ENCODE results near the gene PLEK.

DNA sequence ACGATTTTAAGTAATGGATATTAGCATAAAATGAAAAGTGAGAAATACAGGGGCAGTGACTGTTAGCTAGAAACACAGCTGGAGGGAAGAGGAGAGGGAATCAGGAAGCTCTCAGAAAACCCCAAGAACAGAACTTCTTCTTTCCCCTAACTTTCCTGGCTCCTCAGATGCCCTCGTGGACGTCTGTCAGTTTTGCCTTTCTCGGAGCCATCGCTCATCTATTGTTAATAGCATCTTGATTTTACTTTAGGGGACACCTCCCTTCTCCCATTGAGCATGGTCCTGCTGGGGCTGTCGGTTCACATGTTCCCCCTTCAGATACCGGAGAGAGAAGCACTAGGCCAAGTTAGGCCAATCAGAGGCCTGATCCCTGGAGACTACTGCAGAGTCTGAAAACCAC is 2.3 kb upstream of the PLEK start:
- TF ChIP-seq, protein P1, sequence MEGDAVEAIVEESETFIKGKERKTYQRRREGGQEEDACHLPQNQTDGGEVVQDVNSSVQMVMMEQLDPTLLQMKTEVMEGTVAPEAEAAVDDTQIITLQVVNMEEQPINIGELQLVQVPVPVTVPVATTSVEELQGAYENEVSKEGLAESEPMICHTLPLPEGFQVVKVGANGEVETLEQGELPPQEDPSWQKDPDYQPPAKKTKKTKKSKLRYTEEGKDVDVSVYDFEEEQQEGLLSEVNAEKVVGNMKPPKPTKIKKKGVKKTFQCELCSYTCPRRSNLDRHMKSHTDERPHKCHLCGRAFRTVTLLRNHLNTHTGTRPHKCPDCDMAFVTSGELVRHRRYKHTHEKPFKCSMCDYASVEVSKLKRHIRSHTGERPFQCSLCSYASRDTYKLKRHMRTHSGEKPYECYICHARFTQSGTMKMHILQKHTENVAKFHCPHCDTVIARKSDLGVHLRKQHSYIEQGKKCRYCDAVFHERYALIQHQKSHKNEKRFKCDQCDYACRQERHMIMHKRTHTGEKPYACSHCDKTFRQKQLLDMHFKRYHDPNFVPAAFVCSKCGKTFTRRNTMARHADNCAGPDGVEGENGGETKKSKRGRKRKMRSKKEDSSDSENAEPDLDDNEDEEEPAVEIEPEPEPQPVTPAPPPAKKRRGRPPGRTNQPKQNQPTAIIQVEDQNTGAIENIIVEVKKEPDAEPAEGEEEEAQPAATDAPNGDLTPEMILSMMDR (IDR thresholded peaks at IDR 0.05): no peak
- TF ChIP-seq EZH2 (IDR thresholded peaks at IDR 0.05; ENCODE audit: borderline replicate concordance, insufficient read depth, low read depth, low read length, poor library complexity, severe bottlenecking): no peak
